CD8-positive, alpha-beta memory T cell (primary cell): ENCODE results near the gene CHGA. TPM values are rescaled to one million over a fixed set of nuclear protein-coding genes. Genes with fewer than 3 reads are reported as not detected.

ENCODE experiments used
- CTCF ChIA-PET: fragments of 350-600 bp; sonication (Branson Sonifier 250); formaldehyde crosslinking; loops from one replicate; lab custom pipeline; 2021; ENCODE audit warnings: antibody characterized with exemption; lab: Charles Lee
- POLR2A ChIA-PET: fragments of 350-600 bp; sonication (Branson Sonifier 250); formaldehyde crosslinking; loops from one replicate; lab custom pipeline; 2021; ENCODE audit warnings: antibody characterized with exemption; lab: Charles Lee
- DNase-seq, 5 donors: peaks; one replicate each; pipeline versions ENCODE4 v3.0.0 to v3.0.0-alpha.2; 2020 to 2022; ENCODE audit warnings: mixed read lengths in 1 of 5
- H3K27ac ChIP-seq: one replicate; pipeline ENCODE4 v1.7.0; 2013; ENCODE audit warnings: low read depth, mild to moderate bottlenecking, low read length, moderate library complexity
- H3K27me3 ChIP-seq: 2 replicates; pipeline ENCODE4 v1.7.0; 2013; ENCODE audit warnings: low read length, mild to moderate bottlenecking; ENCODE audit not compliant: insufficient read depth, poor library complexity, severe bottlenecking
- H3K36me3 ChIP-seq: 2 replicates; pipeline ENCODE4 v1.7.0; 2013; ENCODE audit warnings: mild to moderate bottlenecking, low read length, moderate library complexity; ENCODE audit not compliant: insufficient read depth
- H3K4me1 ChIP-seq: 2 replicates; pipeline ENCODE4 v1.7.0; 2013; ENCODE audit warnings: mild to moderate bottlenecking, low read length, moderate library complexity; ENCODE audit not compliant: insufficient read depth
- H3K4me3 ChIP-seq: 2 replicates; pipeline ENCODE4 v1.7.0; 2013; ENCODE audit warnings: mild to moderate bottlenecking, low read length
- H3K9me3 ChIP-seq: 2 replicates; pipeline ENCODE4 v1.7.0; 2013; ENCODE audit warnings: mild to moderate bottlenecking, low read length
- H3K27ac Mint-ChIP-seq, 8 donors: one replicate each; pipeline ENCODE4 v1.8.0; 2020 to 2021; ENCODE audit warnings: mixed read lengths in 8 of 8, mild to moderate bottlenecking in 6 of 8, inconsistent platforms in 3 of 8, moderate library complexity in 3 of 8
- H3K27me3 Mint-ChIP-seq, 2 donors: one replicate each; pipeline ENCODE4 v1.8.0; 2020 to 2021; ENCODE audit warnings: mixed read lengths in 2 of 2, mild to moderate bottlenecking in 1 of 2, moderate library complexity in 1 of 2
- H3K36me3 Mint-ChIP-seq, 3 donors: one replicate each; pipeline ENCODE4 v1.8.0; 2020 to 2021; ENCODE audit warnings: mixed read lengths in 3 of 3, inconsistent platforms in 1 of 3, mild to moderate bottlenecking in 1 of 3
- H3K4me1 Mint-ChIP-seq, 3 donors: one replicate each; pipeline ENCODE4 v1.8.0; 2020 to 2021; ENCODE audit warnings: mixed read lengths in 3 of 3, inconsistent platforms in 1 of 3, mild to moderate bottlenecking in 1 of 3
- H3K4me3 Mint-ChIP-seq, 7 donors: one replicate each; pipeline ENCODE4 v1.8.0; 2020 to 2021; ENCODE audit warnings: mixed read lengths in 7 of 7, mild to moderate bottlenecking in 6 of 7, moderate library complexity in 4 of 7, inconsistent platforms in 2 of 7
- H3K9me3 Mint-ChIP-seq, 5 donors: one replicate each; pipeline ENCODE4 v1.8.0; 2020 to 2022; ENCODE audit warnings: mixed read lengths in 5 of 5, mild to moderate bottlenecking in 3 of 5, moderate library complexity in 2 of 5, inconsistent platforms in 1 of 5
- polyA plus RNA-seq: library from polyadenylated mRNA; unstranded; fragments of 300-500 nt; fragmentation: Illumina TruSeq; gene quantifications from one replicate; pipeline ENCODE4 v1.2.3, GENCODE V29; 2021
- total RNA-seq, 2 experiments: library from RNA; stranded (reverse); gene quantifications; one replicate each; pipeline ENCODE4 v1.2.3, GENCODE V29; 2021

The CHGA gene
- total and polyA plus RNA-seq, 3 experiments from 2014 or later: not detected

GRCh38 chr14:92950193-92950540 lies 27.2 kb downstream of the CHGA start:
- H3K36me3 Mint-ChIP-seq: peaks cover 0 to 64% (median 6%) of the 10 kb centered on the region in 3 donors
- H3K9me3 Mint-ChIP-seq: no peaks in the 10 kb centered on the region
- no peak overlapping the region for H3K27ac ChIP-seq
- H3K4me1 ChIP-seq: no peaks in the 10 kb centered on the region
- CTCF ChIA-PET: interaction anchor here (2.8 kb wide), 1 partner anchor 188 kb away, joined by 14 read pairs; no protein-coding TSS in a partner anchor
- H3K27ac Mint-ChIP-seq: no peak overlapping the region
- DNase-seq: no peak
- H3K4me1 Mint-ChIP-seq: peaks cover 5 to 6% (median 6%) of the 10 kb centered on the region in 3 donors
- no peaks in the 10 kb centered on the region for H3K27me3 Mint-ChIP-seq
- H3K27me3 ChIP-seq: no peaks in the 10 kb centered on the region
- no peak overlapping the region for H3K4me3 ChIP-seq
- H3K4me3 Mint-ChIP-seq: no peak overlapping the region
- no peaks in the 10 kb centered on the region for H3K9me3 ChIP-seq
- H3K36me3 ChIP-seq: peaks cover 4% of the 10 kb centered on the region
- POLR2A ChIA-PET: no interaction called here

- Mint-ChIP-seq H3K27me3 (no peaks in the 10 kb centered on the region), H3K27ac (peak overlapping the region in 1 of 8 donors; percentile 38), H3K4me3 (no peak overlapping the region), H3K9me3 (no peaks in the 10 kb centered on the region), H3K36me3 (peaks cover 0 to 64% (median 6%) of the 10 kb centered on the region in 3 donors), H3K4me1 (peaks cover 5 to 6% (median 6%) of the 10 kb centered on the region in 3 donors)
- Histone ChIP-seq H3K9me3 (no peaks in the 10 kb centered on the region), H3K4me3 (no peak overlapping the region), H3K27me3 (no peaks in the 10 kb centered on the region), H3K4me1 (no peaks in the 10 kb centered on the region), H3K27ac (no peak overlapping the region), H3K36me3 (peaks cover 2% of the 10 kb centered on the region)
- no peak for DNase-seq
- POLR2A ChIA-PET: no interaction called here
- CTCF ChIA-PET: interaction anchor here (2.8 kb wide), 1 partner anchor 188 kb away, joined by 14 read pairs; no protein-coding TSS in a partner anchor
Observed at GRCh38 chr14:92950773-92951172, 27.8 kb downstream of the CHGA start.

GRCh38 chr14:92951261-92951660 lies 28.3 kb downstream of the CHGA start:
- ChIA-PET POLR2A (no interaction called here), CTCF (interaction anchor here (1.3 to 2.8 kb wide), 9 partner anchors 11 to 256 kb away, joined by 3 to 17 read pairs (median 11); partner anchors contain the start of genes GON7 and UBR7)
- Mint-ChIP-seq H3K27me3 (no peaks in the 10 kb centered on the region), H3K4me3 (no peak overlapping the region), H3K27ac (peak overlapping the region in 1 of 8 donors; percentile 47), H3K9me3 (no peaks in the 10 kb centered on the region), H3K4me1 (peaks cover 5 to 6% (median 6%) of the 10 kb centered on the region in 3 donors), H3K36me3 (peaks cover 0 to 65% (median 7%) of the 10 kb centered on the region in 3 donors)
- H3K9me3 ChIP-seq: no peaks in the 10 kb centered on the region
- no peak for DNase-seq
- no peaks in the 10 kb centered on the region for H3K27me3 ChIP-seq
- no peak overlapping the region for H3K4me3 ChIP-seq
- H3K27ac ChIP-seq: no peak overlapping the region
- no peaks in the 10 kb centered on the region for H3K36me3 ChIP-seq
- no peaks in the 10 kb centered on the region for H3K4me1 ChIP-seq

GRCh38 chr14:92951912-92952471 lies 29.0 kb downstream of the CHGA start:
- Mint-ChIP-seq H3K27ac (peak overlapping the region in 2 of 8 donors; percentile 22 to 69), H3K27me3 (no peaks in the 10 kb centered on the region), H3K9me3 (no peaks in the 10 kb centered on the region), H3K4me3 (no peak overlapping the region), H3K36me3 (peaks cover 0 to 66% (median 7%) of the 10 kb centered on the region in 3 donors), H3K4me1 (peaks cover 5 to 6% (median 6%) of the 10 kb centered on the region in 3 donors)
- ChIA-PET CTCF (interaction anchor here (0.6 to 2.8 kb wide), 15 partner anchors 10 to 255 kb away, joined by 3 to 17 read pairs (median 6); partner anchors contain the start of genes GON7 and UBR7), POLR2A (interaction anchor here (0.7 to 1.0 kb wide), 2 partner anchors 67 to 233 kb away, joined by 3 read pairs; partner anchors contain the start of genes LYSET and MOAP1)
- no peaks in the 10 kb centered on the region for H3K36me3 ChIP-seq
- no peak overlapping the region for H3K27ac ChIP-seq
- H3K27me3 ChIP-seq: no peaks in the 10 kb centered on the region
- no peaks in the 10 kb centered on the region for H3K9me3 ChIP-seq
- no peak overlapping the region for H3K4me3 ChIP-seq
- DNase-seq: peak; percentile 68 to 82 (median 75)
- H3K4me1 ChIP-seq: no peaks in the 10 kb centered on the region

GRCh38 chr14:92952481-92953298 lies 29.7 kb downstream of the CHGA start:
- H3K36me3 ChIP-seq: no peaks in the 10 kb centered on the region
- no peaks in the 10 kb centered on the region for H3K27me3 ChIP-seq
- ChIA-PET CTCF (interaction anchor here (0.6 to 3.5 kb wide), 16 partner anchors 10 to 254 kb away, joined by 3 to 17 read pairs (median 8); partner anchors contain the start of genes GON7 and UBR7), POLR2A (interaction anchor here (0.7 to 1.0 kb wide), 2 partner anchors 68 to 232 kb away, joined by 3 read pairs; partner anchors contain the start of genes LYSET and MOAP1)
- Mint-ChIP-seq H3K27me3 (no peaks in the 10 kb centered on the region), H3K9me3 (no peaks in the 10 kb centered on the region), H3K27ac (no peak overlapping the region), H3K4me1 (peaks cover 5 to 6% (median 6%) of the 10 kb centered on the region in 3 donors), H3K4me3 (peak overlapping the region in 1 of 7 donors; percentile 63), H3K36me3 (peaks cover 0 to 66% (median 7%) of the 10 kb centered on the region in 3 donors)
- H3K4me3 ChIP-seq: no peak overlapping the region
- no peak overlapping the region for H3K27ac ChIP-seq
- no peaks in the 10 kb centered on the region for H3K9me3 ChIP-seq
- no peaks in the 10 kb centered on the region for H3K4me1 ChIP-seq
- DNase-seq: no peak

GRCh38 chr14:92953526-92953925 lies 30.6 kb downstream of the CHGA start:
- Mint-ChIP-seq H3K4me3 (no peak overlapping the region), H3K27me3 (no peaks in the 10 kb centered on the region), H3K36me3 (peaks cover 0 to 68% (median 6%) of the 10 kb centered on the region in 3 donors), H3K27ac (peak overlapping the region in 1 of 8 donors; percentile 72), H3K4me1 (peaks cover 5 to 6% (median 6%) of the 10 kb centered on the region in 3 donors), H3K9me3 (no peaks in the 10 kb centered on the region)
- CTCF ChIA-PET: interaction anchor here (1.0 to 3.5 kb wide), 4 partner anchors 16 to 224 kb away, joined by 3 to 17 read pairs (median 12); no protein-coding TSS in a partner anchor
- no peak overlapping the region for H3K4me3 ChIP-seq
- no peaks in the 10 kb centered on the region for H3K27me3 ChIP-seq
- DNase-seq: peak in 1 of 5 donors; percentile 28
- POLR2A ChIA-PET: no interaction called here
- H3K36me3 ChIP-seq: peaks cover 7% of the 10 kb centered on the region
- no peaks in the 10 kb centered on the region for H3K4me1 ChIP-seq
- no peaks in the 10 kb centered on the region for H3K9me3 ChIP-seq
- H3K27ac ChIP-seq: no peak overlapping the region

GRCh38 chr14:92954933-92955332 lies 32.0 kb downstream of the CHGA start:
- POLR2A ChIA-PET: no interaction called here
- no peaks in the 10 kb centered on the region for H3K27me3 Mint-ChIP-seq
- no peaks in the 10 kb centered on the region for H3K27me3 ChIP-seq
- H3K9me3 ChIP-seq: no peaks in the 10 kb centered on the region
- no peaks in the 10 kb centered on the region for H3K9me3 Mint-ChIP-seq
- CTCF ChIA-PET: interaction anchor here (0.9 to 3.5 kb wide), 6 partner anchors 158 to 264 kb away, joined by 3 to 14 read pairs (median 6); no protein-coding TSS in a partner anchor
- H3K4me3 ChIP-seq: no peak overlapping the region
- H3K4me3 Mint-ChIP-seq: no peak overlapping the region
- peak in 1 of 5 donors; percentile 24 for DNase-seq
- H3K36me3 Mint-ChIP-seq: peaks cover 0 to 70% (median 6%) of the 10 kb centered on the region in 3 donors
- peak overlapping the region in 3 of 8 donors; percentile 1 to 57 (median 52) for H3K27ac Mint-ChIP-seq
- no peaks in the 10 kb centered on the region for H3K4me1 ChIP-seq
- H3K4me1 Mint-ChIP-seq: peaks cover 5 to 6% (median 6%) of the 10 kb centered on the region in 3 donors
- H3K27ac ChIP-seq: no peak overlapping the region
- H3K36me3 ChIP-seq: peaks cover 7% of the 10 kb centered on the region
